Endothelial cell of umbilical vein (primary cell): Measurements from ENCODE around the gene ARHGAP15. TPM values are rescaled to one million over a fixed set of nuclear protein-coding genes. Genes with fewer than 3 reads are reported as not detected.

ENCODE experiments used
- BruUV-seq: library from RNA; stranded (reverse); fragments of 400-500 nt; replicated peaks from 2 replicates; lab custom pipeline; 2021; lab: Mats Ljungman, UMichigan
- CTCF ChIA-PET: fragments of 300-600, 350-600 bp; sonication (Branson Sonifier 250); formaldehyde crosslinking; loops from one replicate; lab custom pipeline; 2021; ENCODE audit warnings: antibody characterized with exemption, inconsistent platforms; lab: Charles Lee
- POLR2A ChIA-PET: fragments of 300-600, 350-600 bp; sonication (Branson Sonifier 250); formaldehyde crosslinking; loops from one replicate; lab custom pipeline; 2021; ENCODE audit warnings: antibody characterized with exemption, inconsistent platforms; lab: Charles Lee
- DNase-seq: peaks from one replicate; pipeline ENCODE4 v3.0.0-alpha.2; 2011; ENCODE audit warnings: low read depth, low spot score
- FAIRE-seq: peaks from 2 replicates; lab custom pipeline; 2011; peaks lifted over from hg19 to GRCh38; lab: Jason Lieb, UNC
- H2AFZ ChIP-seq: 2 replicates; pipeline ENCODE4 v1.6.0; 2012; ENCODE audit warnings: low read depth, low read length, control low read depth, inconsistent platforms
- H3K27ac ChIP-seq: 2 replicates; pipeline ENCODE4 v1.5.1; 2011; ENCODE audit warnings: low read depth, mild to moderate bottlenecking, control low read depth, low read length, moderate library complexity; ENCODE audit not compliant: insufficient read depth
- H3K27me3 ChIP-seq, 2 experiments: 2 replicates each; pipeline versions ENCODE4 v1.6.0 to v1.6.1; 2011; ENCODE audit warnings: low read length in 2 of 2, mixed read lengths in 1 of 2; ENCODE audit not compliant: control insufficient read depth in 2 of 2, insufficient read depth in 2 of 2
- H3K36me3 ChIP-seq, 2 experiments: 2 replicates in 1 of 2; 3 replicates in 1 of 2; pipeline ENCODE4 v1.5.1; 2011; ENCODE audit warnings: low read length in 2 of 2, mild to moderate bottlenecking in 1 of 2, moderate library complexity in 1 of 2; ENCODE audit not compliant: control insufficient read depth in 2 of 2, insufficient read depth in 2 of 2; ENCODE audit errors: extremely low read depth in 1 of 2
- H3K4me1 ChIP-seq: 3 replicates; pipeline ENCODE4 v1.5.1; 2011; ENCODE audit warnings: mild to moderate bottlenecking, low read length; ENCODE audit not compliant: control insufficient read depth, insufficient read depth; ENCODE audit errors: extremely low read depth
- H3K4me2 ChIP-seq: 2 replicates; pipeline ENCODE4 v1.6.1; 2011; ENCODE audit warnings: low read length, control low read depth, mixed read lengths; ENCODE audit not compliant: insufficient read depth
- H3K4me3 ChIP-seq, 3 experiments: fragments of 200-600 bp in 1 of 3; sonication (generic), shearing (Covaris generic) in 1 of 3; replicated peaks in 1 of 3; 2 replicates each; pipeline ENCODE4 v1.5.1; 2011 to 2016; ENCODE audit warnings: control low read depth in 3 of 3, low read length in 3 of 3, mild to moderate bottlenecking in 2 of 3, inconsistent platforms in 1 of 3, low read depth in 1 of 3, moderate library complexity in 1 of 3; ENCODE audit not compliant: insufficient read depth in 1 of 3
- H3K79me2 ChIP-seq: 2 replicates; pipeline ENCODE4 v1.6.0; 2012; ENCODE audit warnings: low read length, inconsistent platforms; ENCODE audit not compliant: control insufficient read depth, insufficient read depth
- H3K9ac ChIP-seq: replicated peaks from 2 replicates; pipeline ENCODE3; 2011; ENCODE audit warnings: low read length, control low read depth; ENCODE audit not compliant: insufficient read depth; ENCODE audit errors: extremely low read depth
- H3K9me1 ChIP-seq: replicated peaks from 3 replicates; pipeline ENCODE4 v1.6.0; 2011; ENCODE audit warnings: mild to moderate bottlenecking, low read length; ENCODE audit not compliant: control insufficient read depth, insufficient read depth; ENCODE audit errors: extremely low read depth
- H3K9me3 ChIP-seq: replicated peaks from 2 replicates; pipeline ENCODE4 v1.5.1; 2012; ENCODE audit warnings: low read length, inconsistent platforms; ENCODE audit not compliant: control insufficient read depth, insufficient read depth
- H4K20me1 ChIP-seq: replicated peaks from 2 replicates; pipeline ENCODE3; 2011; ENCODE audit warnings: mild to moderate bottlenecking, low read length; ENCODE audit not compliant: control insufficient read depth, insufficient read depth; ENCODE audit errors: extremely low read depth
- CTCF ChIP-seq, 2 donors: IDR thresholded peaks; 1 replicate in 1 of 2; 2 replicates in 1 of 2; pipeline ENCODE4 v1.5.1; 2011; ENCODE audit warnings: low read length in 2 of 2, mild to moderate bottlenecking in 2 of 2, moderate library complexity in 2 of 2, control low read depth in 1 of 2, inconsistent platforms in 1 of 2, low read depth in 1 of 2; ENCODE audit not compliant: insufficient read depth in 1 of 2; ENCODE audit errors: extremely low read depth in 1 of 2
- EZH2 ChIP-seq: IDR thresholded peaks from 2 replicates; pipeline ENCODE4 v1.6.1; 2012; ENCODE audit warnings: borderline replicate concordance, low read depth, mild to moderate bottlenecking, moderate library complexity, low read length, inconsistent platforms; ENCODE audit not compliant: severe bottlenecking
- FOS ChIP-seq: IDR thresholded peaks from 2 replicates; pipeline ENCODE4 v1.6.1; 2011; ENCODE audit warnings: mild to moderate bottlenecking, low read length, moderate library complexity, borderline replicate concordance; ENCODE audit not compliant: insufficient read depth
- GATA2 ChIP-seq: IDR thresholded peaks from 2 replicates; pipeline ENCODE4 v1.7.0; 2011; ENCODE audit warnings: low read depth, mild to moderate bottlenecking, moderate library complexity, mixed read lengths, low read length; ENCODE audit not compliant: insufficient read length, insufficient read depth
- JUN ChIP-seq: IDR thresholded peaks from 2 replicates; pipeline ENCODE4 v1.6.1; 2011; ENCODE audit warnings: borderline replicate concordance, low read depth; ENCODE audit not compliant: insufficient read length, insufficient read depth
- MYC ChIP-seq: IDR thresholded peaks from one replicate; pipeline ENCODE4 v1.6.1; 2011; ENCODE audit warnings: mild to moderate bottlenecking, low read depth, low read length
- POLR2A ChIP-seq: IDR thresholded peaks from 2 replicates; pipeline ENCODE4 v1.6.1; 2012; ENCODE audit warnings: low read depth, mild to moderate bottlenecking, control low read depth, low read length
- POLR2AphosphoS5 ChIP-seq: IDR thresholded peaks from 2 replicates; pipeline ENCODE4 v1.6.1; 2012; ENCODE audit warnings: low read depth, mild to moderate bottlenecking, control low read depth, low read length, moderate library complexity; ENCODE audit not compliant: insufficient read depth
- dilution Hi-C: fragments of 300-500 bp; cut with MboI; formaldehyde crosslinking; loops from one replicate; pipeline ENCODE4 v1.15.0; 2019; ENCODE audit warnings: low sequenced_read_pairs; ENCODE audit not compliant: extremely low pct_ligation_motif_present
- intact Hi-C: fragments of 100-400 bp; cut with micrococcal nuclease; formaldehyde crosslinking; loops from one replicate; pipeline ENCODE4 v1.10.0; 2022
- polyA plus RNA-seq, 4 experiments: library from polyadenylated mRNA; depleted of rRNA in 3 of 4; stranded (reverse) in 3 of 4; unstranded in 1 of 4; fragments of >200 nt; gene quantifications; 2 replicates each; pipeline versions ENCODE4 v1.2.1 to v1.2.3, GENCODE V29; 2011 to 2012; ENCODE audit warnings: missing spikeins in 1 of 4
- total RNA-seq: library from RNA; stranded (reverse); gene quantifications from 2 replicates; pipeline ENCODE4 v1.2.3, GENCODE V29; 2021
- TF ChIP-seq, protein P1 (sequence below): IDR thresholded peaks from 2 replicates; pipeline ENCODE4 v1.6.1; 2011; ENCODE audit not compliant: insufficient read depth, insufficient read length

Gene ARHGAP15
- total and polyA plus RNA-seq, 2 donors (not counting 3 experiments of a cell fraction or from before 2014, with no cell fraction given) = not detected

- BruUV-seq = no TSS peak
- intact Hi-C loops (no loop called here), dilution Hi-C loops (no loop called here)
- Histone ChIP-seq H3K79me2 (no peaks in the 10 kb centered on the region), H3K27ac (no peak overlapping the region), H4K20me1 (no peaks in the 10 kb centered on the region), H3K4me2 (no peak overlapping the region), H3K27me3 (no peaks in the 10 kb centered on the region), H3K9ac (no peak overlapping the region), H2AFZ (no peak overlapping the region), H3K36me3 (no peaks in the 10 kb centered on the region), H3K4me3 (no peak overlapping the region), H3K9me1 (no peaks in the 10 kb centered on the region), H3K4me1 (no peaks in the 10 kb centered on the region), H3K9me3 (no peaks in the 10 kb centered on the region)
- DNase-seq (no peak), FAIRE-seq (no peak)
- ChIA-PET CTCF (no interaction called here), POLR2A (no interaction called here)
- TF ChIP-seq, protein P1, sequence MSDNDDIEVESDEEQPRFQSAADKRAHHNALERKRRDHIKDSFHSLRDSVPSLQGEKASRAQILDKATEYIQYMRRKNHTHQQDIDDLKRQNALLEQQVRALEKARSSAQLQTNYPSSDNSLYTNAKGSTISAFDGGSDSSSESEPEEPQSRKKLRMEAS = no peak
- no peak for TF ChIP-seq JUN
- no peak for TF ChIP-seq MYC
- TF ChIP-seq CTCF (IDR thresholded peaks at IDR 0.05; ENCODE audit: extremely low read depth in 1 of 2, insufficient read depth in 1 of 2, low read depth in 1 of 2, low read length in 2 of 2) = no peak
- TF ChIP-seq EZH2 = no peak
- no peak for TF ChIP-seq POLR2AphosphoS5
- no peak for TF ChIP-seq POLR2A
- TF ChIP-seq GATA2 = no peak
- no peak for TF ChIP-seq FOS
Observed at GRCh38 chr2:143151111-143151752, 22.0 kb downstream of the ARHGAP15 start.
